IMR-90 (cell line): ENCODE measurements around the gene AGBL2. TPM values are rescaled to one million over a fixed set of nuclear protein-coding genes. Genes with fewer than 3 reads are reported as not detected.
A peak's percentile ranks its signal among the peaks of the same experiment; 100 is the strongest.

Experiments used
- ATAC-seq: fragments of 200-7000 bp; cut with Tn5 transposase; 2 replicates; pipeline ENCODE4 v1.9.1; 2020; ENCODE audit warnings: low read depth, mild to moderate bottlenecking, moderate library complexity
- BruUV-seq: library from RNA; stranded (reverse); fragments of 400-500 nt; replicated peaks from 2 replicates; lab custom pipeline; 2021; lab: Mats Ljungman, UMichigan
- CTCF ChIA-PET: fragments of 300-600 bp; formaldehyde crosslinking; extraction: SDS; loops from one replicate; lab custom pipeline; 2021; ENCODE audit warnings: antibody characterized with exemption; lab: Yijun Ruan, JAX
- POLR2A ChIA-PET: fragments of 300-600 bp; sonication (Branson Sonifier 250); formaldehyde crosslinking; loops from one replicate; lab custom pipeline; 2022; ENCODE audit warnings: antibody characterized with exemption; ENCODE audit not compliant: unreplicated experiment; lab: Charles Lee
- DNase-seq: peaks from one replicate; pipeline ENCODE4 v3.0.0; 2013
- H2AFZ ChIP-seq: replicated peaks from 2 replicates; pipeline ENCODE3; 2013; ENCODE audit warnings: low read length, mild to moderate bottlenecking; ENCODE audit not compliant: poor library complexity
- H2AK5ac ChIP-seq: 2 replicates; pipeline ENCODE4 v1.6.1; 2013; ENCODE audit warnings: low read depth, low read length, inconsistent platforms
- H2AK9ac ChIP-seq: replicated peaks from 2 replicates; pipeline ENCODE3; 2013; ENCODE audit warnings: mild to moderate bottlenecking, low read depth, low read length, moderate library complexity; ENCODE audit not compliant: poor library complexity
- H2BK120ac ChIP-seq: 2 replicates; pipeline ENCODE4 v1.6.1; 2013; ENCODE audit warnings: low read depth, low read length, inconsistent platforms
- H2BK15ac ChIP-seq: 3 replicates; pipeline ENCODE4 v1.6.1; 2013; ENCODE audit warnings: low read depth, low read length, inconsistent platforms
- H2BK20ac ChIP-seq: 2 replicates; pipeline ENCODE4 v1.6.1; 2013; ENCODE audit warnings: low read depth, mild to moderate bottlenecking, inconsistent platforms, low read length, moderate library complexity
- H2BK5ac ChIP-seq: 2 replicates; pipeline ENCODE4 v1.6.1; 2013; ENCODE audit warnings: mild to moderate bottlenecking, low read depth, low read length, inconsistent platforms; ENCODE audit not compliant: poor library complexity, severe bottlenecking
- H3K14ac ChIP-seq: replicated peaks from 2 replicates; pipeline ENCODE4 v1.6.1; 2013; ENCODE audit warnings: low read depth, low read length, inconsistent platforms
- H3K18ac ChIP-seq: 2 replicates; pipeline ENCODE4 v1.6.1; 2013; ENCODE audit warnings: low read depth, low read length, control low read depth
- H3K23ac ChIP-seq: 2 replicates; pipeline ENCODE4 v1.6.1; 2013; ENCODE audit warnings: low read depth, low read length, inconsistent platforms
- H3K27ac ChIP-seq: 2 replicates; pipeline ENCODE4 v1.5.1; 2013; ENCODE audit warnings: mild to moderate bottlenecking, control low read depth, low read length; ENCODE audit not compliant: insufficient read depth
- H3K27me3 ChIP-seq: 2 replicates; pipeline ENCODE4 v1.6.1; 2013; ENCODE audit warnings: low read length; ENCODE audit not compliant: control insufficient read depth, insufficient read depth
- H3K36me3 ChIP-seq: 2 replicates; pipeline ENCODE4 v1.6.1; 2013; ENCODE audit warnings: low read length, mixed read lengths; ENCODE audit not compliant: control insufficient read depth, insufficient read depth
- H3K4ac ChIP-seq: 2 replicates; pipeline ENCODE4 v1.6.1; 2013; ENCODE audit warnings: low read depth, low read length, inconsistent platforms
- H3K4me1 ChIP-seq: 2 replicates; pipeline ENCODE4 v1.6.1; 2013; ENCODE audit warnings: low read length, mixed read lengths; ENCODE audit not compliant: control insufficient read depth, insufficient read depth
- H3K4me2 ChIP-seq: 2 replicates; pipeline ENCODE4 v1.6.1; 2013; ENCODE audit warnings: low read depth, mild to moderate bottlenecking, control low read depth, low read length, moderate library complexity
- H3K4me3 ChIP-seq: 2 replicates; pipeline ENCODE4 v1.5.1; 2013; ENCODE audit warnings: low read depth, mild to moderate bottlenecking, control low read depth, low read length, moderate library complexity; ENCODE audit not compliant: insufficient read depth
- H3K56ac ChIP-seq: 2 replicates; pipeline ENCODE4 v1.6.1; 2013; ENCODE audit warnings: low read length, inconsistent platforms; ENCODE audit not compliant: insufficient read depth; ENCODE audit errors: extremely low read depth
- H3K79me1 ChIP-seq, 2 experiments: 2 replicates each; pipeline ENCODE4 v1.6.1; 2013; ENCODE audit warnings: low read length in 2 of 2, inconsistent platforms in 1 of 2, low read depth in 1 of 2
- H3K9ac ChIP-seq: 2 replicates; pipeline ENCODE4 v1.6.1; 2013; ENCODE audit warnings: low read depth, low read length, control low read depth
- H3K9me1 ChIP-seq: 2 replicates; pipeline ENCODE4 v1.6.1; 2013; ENCODE audit warnings: low read length, inconsistent platforms; ENCODE audit not compliant: insufficient read depth
- H3K9me3 ChIP-seq: 2 replicates; pipeline ENCODE4 v1.6.1; 2013; ENCODE audit warnings: low read length; ENCODE audit not compliant: control insufficient read depth, insufficient read depth
- H4K20me1 ChIP-seq: 2 replicates; pipeline ENCODE4 v1.6.1; 2013; ENCODE audit warnings: low read length, inconsistent platforms; ENCODE audit not compliant: insufficient read depth
- H4K5ac ChIP-seq: 2 replicates; pipeline ENCODE4 v1.6.1; 2013; ENCODE audit warnings: mild to moderate bottlenecking, low read depth, low read length, control low read depth
- H4K8ac ChIP-seq, 2 experiments: 2 replicates each; pipeline ENCODE4 v1.6.1; 2013; ENCODE audit warnings: low read depth in 2 of 2, low read length in 2 of 2, control low read depth in 1 of 2, inconsistent platforms in 1 of 2
- H4K91ac ChIP-seq: 2 replicates; pipeline ENCODE4 v1.6.1; 2013; ENCODE audit warnings: low read depth, low read length, inconsistent platforms; ENCODE audit not compliant: insufficient read depth
- CEBPB ChIP-seq: IDR thresholded peaks from 2 replicates; pipeline ENCODE4 v1.6.1; 2012; ENCODE audit warnings: low read depth, low read length, improper control_type of control experiment
- USF2 ChIP-seq: fragments of 150-350 bp; IDR thresholded peaks from 2 replicates; pipeline ENCODE4 v1.6.1; 2017; ENCODE audit warnings: mild to moderate bottlenecking, antibody characterized with exemption, low read length, low read depth
- WGBS, 2 experiments: methylation state at CpG; one replicate each; pipeline versions ENCODE4 v1.1.5 to v1.1.7; 2013; ENCODE audit warnings: missing lambda C conversion rate in 2 of 2; ENCODE audit not compliant: insufficient read length in 1 of 2; ENCODE audit errors: extremely low coverage in 2 of 2; 5-methylcytosine and 5-hydroxymethylcytosine counted together
- dilution Hi-C: fragments of 300-500 bp; cut with HindIII; formaldehyde crosslinking; loops from one replicate; pipeline ENCODE4 v1.14.3; 2018; ENCODE audit warnings: low sequenced_read_pairs; ENCODE audit not compliant: unreplicated experiment
- in situ Hi-C: fragments of 300-500 bp; cut with MboI; formaldehyde crosslinking; loops from 3 replicates; pipeline ENCODE4 v1.14.3; 2019; ENCODE audit warnings: low sequenced_read_pairs, inconsistent platforms, mixed read lengths
- intact Hi-C: fragments of 100-400 bp; cut with micrococcal nuclease; formaldehyde crosslinking; loops from 2 replicates; pipeline ENCODE4 v1.10.0; 2022
- polyA plus RNA-seq, 3 experiments: library from polyadenylated mRNA; depleted of rRNA; stranded (reverse); fragments of >200 nt; gene quantifications; 2 replicates each; pipeline ENCODE4 v1.2.3, GENCODE V29; 2012; ENCODE audit warnings: low replicate concordance in 1 of 3
- total RNA-seq: library from RNA; depleted of rRNA; stranded (reverse); fragments of >200 nt; gene quantifications from 2 replicates; pipeline ENCODE4 v1.2.3, GENCODE V29; 2012

The AGBL2 gene
- total and polyA plus RNA-seq, 2 of the 4 experiments (the other 2 are of a cell fraction): 0.36 to 1.2 TPM

GRCh38 chr11:47725442-47726117, 10.4 kb upstream of the AGBL2 start:
- DNase-seq: no peak
- H3K36me3 ChIP-seq: peaks cover 49% of the 10 kb centered on the region
- dilution Hi-C loops: no loop called here

More at GRCh38 chr11:47725442-47726117, 10.4 kb upstream of the AGBL2 start:
- no peak overlapping the region for H3K4ac ChIP-seq
- H3K9ac ChIP-seq: no peak overlapping the region
- H3K4me1 ChIP-seq: peaks cover 2% of the 10 kb centered on the region; the same call in 1 of the 2 replicates
- ATAC-seq: no peak
- CTCF ChIA-PET: no interaction called here
- H3K4me2 ChIP-seq: no peak overlapping the region
- H2AK9ac ChIP-seq: no peak overlapping the region
- H3K23ac ChIP-seq: no peak overlapping the region
- H4K91ac ChIP-seq: no peak overlapping the region
- no peak overlapping the region for H2BK120ac ChIP-seq
- no peak overlapping the region for H4K5ac ChIP-seq
- H2AFZ ChIP-seq: no peak overlapping the region
- TF ChIP-seq CEBPB: 0 out of 2 replicates have a peak, but pooled peaks have one; percentile 5
- no peak for TF ChIP-seq USF2
- in situ Hi-C loops: loop anchor here (25.0 kb wide), 1 partner anchor 938 kb away; no protein-coding TSS in a partner anchor
- H2AK5ac ChIP-seq: no peak overlapping the region
- peaks cover 2% of the 10 kb centered on the region; the same call in 1 of the 2 replicates for H3K9me3 ChIP-seq
- peaks cover 6% of the 10 kb centered on the region for H3K9me1 ChIP-seq
- no peak overlapping the region for H2BK5ac ChIP-seq
- H4K20me1 ChIP-seq: peaks cover 20% of the 10 kb centered on the region
- H3K27me3 ChIP-seq: no peaks in the 10 kb centered on the region
- no TSS peak for BruUV-seq
- H2BK15ac ChIP-seq: no peak overlapping the region
- intact Hi-C loops: loop anchor here (2.0 to 5.0 kb wide), 2 partner anchors 37 to 83 kb away; partner anchors contain the start of gene MTCH2
- POLR2A ChIA-PET: no interaction called here
- no peak overlapping the region for H3K18ac ChIP-seq
- peaks cover 17 to 46% of the 10 kb centered on the region in 2 experiments; a peak in 3 of 4 replicates for H3K79me1 ChIP-seq
- WGBS, 2 experiments: no CpG with 5 or more reads among the region's 3 CpGs
- no peak overlapping the region for H3K56ac ChIP-seq
- H4K8ac ChIP-seq: no peak overlapping the region
- no peak overlapping the region for H3K4me3 ChIP-seq
- no peak overlapping the region for H3K27ac ChIP-seq
- no peak overlapping the region for H3K14ac ChIP-seq
- H2BK20ac ChIP-seq: no peak overlapping the region
